Gastrocnemius medialis (tissue), 4 donors: Measurements from ENCODE around the gene WDR7. TPM values are rescaled to one million over a fixed set of nuclear protein-coding genes. Genes with fewer than 3 reads are reported as not detected.

Experiments used
- ATAC-seq, 2 donors: fragments of 150-250 bp; one replicate each; pipeline ENCODE4 v1.9.1; 2016
- DNase-seq, 2 donors: peaks; one replicate each; pipeline ENCODE4 v3.0.0-alpha.2; 2019
- H3K27ac ChIP-seq, 4 donors: fragments of 200-600 bp; sonication (generic); 1 replicate in 1 of 4; 2 replicates in 3 of 4; pipeline ENCODE4 v1.5.1; 2016 to 2018; ENCODE audit warnings: mild to moderate bottlenecking in 2 of 4, moderate library complexity in 1 of 4
- H3K27me3 ChIP-seq, 3 donors: fragments of 200-600 bp; sonication (generic) in 2 of 3; 1 replicate in 1 of 3; 2 replicates in 2 of 3; pipeline versions ENCODE4 v1.5.1 to v1.6.0; 2016 to 2019; ENCODE audit warnings: mild to moderate bottlenecking in 1 of 3, moderate library complexity in 1 of 3
- H3K36me3 ChIP-seq, 2 donors: fragments of 200-600 bp; sonication (generic) in 1 of 2; one replicate each; pipeline ENCODE4 v1.5.1; 2017 to 2018
- H3K4me1 ChIP-seq, 2 donors: fragments of 200-600 bp; sonication (generic) in 1 of 2; one replicate each; pipeline ENCODE4 v1.5.1; 2016 to 2017; ENCODE audit warnings: mild to moderate bottlenecking in 2 of 2
- H3K4me3 ChIP-seq, 4 donors: fragments of 200-600 bp; sonication (generic) in 3 of 4; 1 replicate in 1 of 4; 2 replicates in 3 of 4; pipeline ENCODE4 v1.5.1; 2016 to 2019; ENCODE audit warnings: mild to moderate bottlenecking in 2 of 4
- H3K9me3 ChIP-seq, 3 donors: fragments of 200-600 bp; sonication (generic) in 2 of 3; 1 replicate in 1 of 3; 2 replicates in 2 of 3; pipeline ENCODE4 v1.5.1; 2016 to 2019
- POLR2A ChIP-seq, 2 donors: fragments of 450-650 bp; IDR thresholded peaks; one replicate each; pipeline ENCODE4 v1.6.1; 2017; ENCODE audit warnings: antibody characterized with exemption in 2 of 2, mild to moderate bottlenecking in 2 of 2, moderate library complexity in 2 of 2
- in situ Hi-C, 4 donors: fragments of 200-750 bp; cut with MboI; loops; one replicate each; pipeline versions ENCODE4 v1.15.0 to v1.8.0; 2017; ENCODE audit warnings: low sequenced_read_pairs in 4 of 4
- intact Hi-C: fragments of 100-400 bp; cut with DNase I; formaldehyde crosslinking; loops from one replicate; pipeline ENCODE4 v1.15.1; 2023; ENCODE audit warnings: low total_unique reads
- total RNA-seq, 4 donors: library from RNA; depleted of rRNA; stranded (reverse); fragments of >200 nt; gene quantifications; one replicate each; pipeline versions ENCODE4 v1.1.0 to v1.2.3, GENCODE V29; 2016
- TF ChIP-seq, protein P1 (sequence below), 5 experiments: fragments of 450-650 bp in 3 of 5; fragments of 200-600 bp in 2 of 5; sonication (generic) in 2 of 5; IDR thresholded peaks in 4 of 5; conservative IDR thresholded peaks in 1 of 5; 1 replicate in 4 of 5; 2 replicates in 1 of 5; pipeline ENCODE4 v1.5.1; 2016 to 2019; ENCODE audit warnings: antibody characterized with exemption in 5 of 5, mild to moderate bottlenecking in 3 of 5, moderate library complexity in 3 of 5

WDR7 gene
- total RNA-seq, 4 donors from 2014 or later: 20.5 to 24.2 (median 21.8) TPM

DNA sequence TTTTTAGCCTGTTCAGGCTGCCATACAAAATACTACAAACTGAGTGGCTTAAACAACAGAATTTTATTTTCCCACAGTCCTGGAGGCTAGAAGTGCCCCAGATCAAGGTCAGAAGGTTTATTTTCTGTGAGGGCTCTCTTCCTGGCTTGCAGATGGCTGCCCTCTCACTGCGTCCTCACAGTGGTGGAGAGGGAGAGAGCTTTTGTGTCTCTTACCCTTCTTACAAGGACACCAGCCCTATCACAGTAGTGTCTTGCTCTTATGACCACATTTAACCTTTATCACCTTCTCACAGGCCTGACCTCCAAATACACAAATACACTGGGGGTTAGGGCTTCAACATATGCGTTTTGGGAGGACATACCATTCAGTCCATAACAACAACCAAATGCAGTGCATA lies 11.7 kb downstream of the WDR7 start:
- no peak for ATAC-seq
- TF ChIP-seq POLR2A (IDR thresholded peaks at IDR 0.05): no peak
- TF ChIP-seq, protein P1, sequence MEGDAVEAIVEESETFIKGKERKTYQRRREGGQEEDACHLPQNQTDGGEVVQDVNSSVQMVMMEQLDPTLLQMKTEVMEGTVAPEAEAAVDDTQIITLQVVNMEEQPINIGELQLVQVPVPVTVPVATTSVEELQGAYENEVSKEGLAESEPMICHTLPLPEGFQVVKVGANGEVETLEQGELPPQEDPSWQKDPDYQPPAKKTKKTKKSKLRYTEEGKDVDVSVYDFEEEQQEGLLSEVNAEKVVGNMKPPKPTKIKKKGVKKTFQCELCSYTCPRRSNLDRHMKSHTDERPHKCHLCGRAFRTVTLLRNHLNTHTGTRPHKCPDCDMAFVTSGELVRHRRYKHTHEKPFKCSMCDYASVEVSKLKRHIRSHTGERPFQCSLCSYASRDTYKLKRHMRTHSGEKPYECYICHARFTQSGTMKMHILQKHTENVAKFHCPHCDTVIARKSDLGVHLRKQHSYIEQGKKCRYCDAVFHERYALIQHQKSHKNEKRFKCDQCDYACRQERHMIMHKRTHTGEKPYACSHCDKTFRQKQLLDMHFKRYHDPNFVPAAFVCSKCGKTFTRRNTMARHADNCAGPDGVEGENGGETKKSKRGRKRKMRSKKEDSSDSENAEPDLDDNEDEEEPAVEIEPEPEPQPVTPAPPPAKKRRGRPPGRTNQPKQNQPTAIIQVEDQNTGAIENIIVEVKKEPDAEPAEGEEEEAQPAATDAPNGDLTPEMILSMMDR (IDR thresholded peaks at IDR 0.05 in 4 of 5, conservative IDR thresholded peaks at IDR 0.05 in 1 of 5): no peak
- DNase-seq: no peak
- intact Hi-C loops (no loop called here), in situ Hi-C loops (no loop called here)
- Histone ChIP-seq H3K36me3 (no peaks in the 10 kb centered on the region), H3K4me1 (peaks cover 8 to 27% of the 10 kb centered on the region in 2 donors), H3K27ac (no peak overlapping the region), H3K4me3 (no peak overlapping the region), H3K27me3 (no peaks in the 10 kb centered on the region), H3K9me3 (no peaks in the 10 kb centered on the region)

DNA sequence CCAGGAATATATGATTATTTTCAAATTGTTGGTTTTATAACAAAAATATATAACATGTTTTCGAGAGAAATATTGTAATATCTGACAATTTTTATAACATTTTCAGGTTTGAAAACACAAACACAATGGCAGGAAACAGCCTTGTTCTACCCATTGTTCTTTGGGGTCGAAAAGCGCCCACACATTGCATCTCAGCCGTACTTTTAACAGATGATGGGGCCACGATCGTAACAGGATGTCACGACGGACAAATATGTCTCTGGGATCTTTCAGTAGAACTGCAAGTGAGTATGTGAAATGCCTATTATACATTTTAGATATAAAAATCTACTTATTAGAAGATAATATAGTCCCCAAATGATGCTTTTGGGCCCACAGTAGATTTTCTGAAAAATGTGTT lies 21.2 kb downstream of the WDR7 start:
- no peak overlapping the region for H3K4me3 ChIP-seq
- intact Hi-C loops: no loop called here
- ATAC-seq (no peak), DNase-seq (no peak)
- peaks cover 4 to 6% of the 10 kb centered on the region in 2 donors for H3K4me1 ChIP-seq
- H3K27ac ChIP-seq: peak overlapping the region in 2 of 4 donors; percentile 7 to 16
- in situ Hi-C loops: no loop called here
- H3K27me3 ChIP-seq: no peaks in the 10 kb centered on the region
- no peak for TF ChIP-seq POLR2A (IDR thresholded peaks at IDR 0.05)
- TF ChIP-seq, protein P1 (IDR thresholded peaks at IDR 0.05 in 4 of 5, conservative IDR thresholded peaks at IDR 0.05 in 1 of 5): no peak
- no peaks in the 10 kb centered on the region for H3K36me3 ChIP-seq
- H3K9me3 ChIP-seq: no peaks in the 10 kb centered on the region

DNA sequence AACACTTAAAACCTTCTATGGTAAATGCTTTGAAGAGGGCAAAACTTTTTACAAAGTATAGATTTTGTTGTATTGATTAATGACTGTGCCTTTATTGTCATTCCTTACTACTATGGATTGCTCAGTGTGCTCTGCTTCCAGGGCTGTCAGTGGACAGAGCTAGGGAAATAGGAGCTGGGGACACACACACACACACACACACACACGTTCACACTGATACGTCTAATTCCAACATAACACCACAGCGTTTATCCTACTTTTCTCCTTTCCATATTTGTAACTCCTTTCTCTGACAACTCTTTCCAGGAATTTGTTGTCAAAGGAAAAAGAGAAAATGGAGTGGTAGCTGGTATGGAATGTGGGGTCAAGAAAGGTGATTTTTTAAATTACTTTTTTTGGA lies 21.8 kb downstream of the WDR7 start:
- H3K4me1 ChIP-seq: peaks cover 4 to 6% of the 10 kb centered on the region in 2 donors
- no peaks in the 10 kb centered on the region for H3K9me3 ChIP-seq
- ATAC-seq (no peak), DNase-seq (no peak)
- intact Hi-C loops (no loop called here), in situ Hi-C loops (no loop called here)
- no peak overlapping the region for H3K4me3 ChIP-seq
- H3K36me3 ChIP-seq: no peaks in the 10 kb centered on the region
- peak overlapping the region in 2 of 4 donors; percentile 7 to 16 for H3K27ac ChIP-seq
- no peak for TF ChIP-seq POLR2A (IDR thresholded peaks at IDR 0.05)
- TF ChIP-seq, protein P1 (IDR thresholded peaks at IDR 0.05 in 4 of 5, conservative IDR thresholded peaks at IDR 0.05 in 1 of 5): no peak
- H3K27me3 ChIP-seq: no peaks in the 10 kb centered on the region

DNA sequence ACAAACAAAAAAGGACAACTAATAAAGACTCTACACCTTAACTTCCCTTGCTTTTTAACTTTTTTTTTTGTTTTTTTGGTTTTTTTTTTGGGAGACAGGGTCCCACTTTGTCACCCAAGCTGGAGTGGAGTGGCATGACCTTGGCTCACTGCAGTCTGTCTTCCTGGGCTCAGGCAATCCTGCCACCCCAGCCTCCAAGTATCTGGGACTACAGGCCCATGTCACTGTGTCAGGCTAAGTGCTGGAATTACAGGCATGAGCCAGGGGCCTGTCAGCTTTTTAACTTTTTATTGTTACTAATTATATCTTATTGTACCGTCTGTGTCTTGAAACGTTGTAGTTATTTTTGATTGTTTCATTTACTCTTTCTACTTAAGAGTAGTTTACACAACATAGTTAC lies 25.5 kb downstream of the WDR7 start:
- no peak overlapping the region for H3K27ac ChIP-seq
- H3K9me3 ChIP-seq: no peaks in the 10 kb centered on the region
- intact Hi-C loops: no loop called here
- H3K4me1 ChIP-seq: peaks cover 4 to 6% of the 10 kb centered on the region in 2 donors
- DNase-seq (no peak), ATAC-seq (no peak)
- H3K27me3 ChIP-seq: no peaks in the 10 kb centered on the region
- in situ Hi-C loops: no loop called here
- no peak for TF ChIP-seq POLR2A (IDR thresholded peaks at IDR 0.05)
- TF ChIP-seq, protein P1 (IDR thresholded peaks at IDR 0.05 in 4 of 5, conservative IDR thresholded peaks at IDR 0.05 in 1 of 5): no peak
- no peaks in the 10 kb centered on the region for H3K36me3 ChIP-seq
- H3K4me3 ChIP-seq: no peak overlapping the region
